HG02970 (cell line): Measurements from ENCODE around the gene TSPAN32.

Experiments used
- ATAC-seq: cut with Tn5 transposase; IDR thresholded peaks from one replicate; pipeline ENCODE4 v1.9.1; 2021; ENCODE audit warnings: mild to moderate bottlenecking, moderate library complexity, moderate number of reproducible peaks; ENCODE audit not compliant: unreplicated experiment, low FRiP score

Gene TSPAN32

GRCh38 chr11:2266586-2267305 lies 35.1 kb upstream of the TSPAN32 start:
- ATAC-seq: no peak

- ATAC-seq: no peak
Observed at GRCh38 chr11:2267306-2267850, 34.4 kb upstream of the TSPAN32 start.

GRCh38 chr11:2267851-2268728 lies 33.7 kb upstream of the TSPAN32 start:
- no peak for ATAC-seq

GRCh38 chr11:2268729-2269600 lies 32.8 kb upstream of the TSPAN32 start:
- ATAC-seq: no peak

- no peak for ATAC-seq
Observed at GRCh38 chr11:2269601-2270321, 32.1 kb upstream of the TSPAN32 start.

GRCh38 chr11:2270322-2271076 lies 31.3 kb upstream of the TSPAN32 start, which contains the start of gene ASCL2:
Gene ASCL2, minus strand, starts transcription at chr11:2270588. Its CDS starts 256 bp downstream, at chr11:2270332.
- no peak for ATAC-seq

GRCh38 chr11:2271077-2271326 lies 30.8 kb upstream of the TSPAN32 start:
- ATAC-seq: no peak

- no peak for ATAC-seq
Observed at GRCh38 chr11:2271327-2272227, 30.2 kb upstream of the TSPAN32 start.

- no peak for ATAC-seq
Observed at GRCh38 chr11:2272228-2272945, 29.4 kb upstream of the TSPAN32 start.

GRCh38 chr11:2272946-2273280 lies 28.9 kb upstream of the TSPAN32 start:
- ATAC-seq: no peak

- ATAC-seq: no peak
Observed at GRCh38 chr11:2273311-2273710, 28.5 kb upstream of the TSPAN32 start.

- no peak for ATAC-seq
Observed at GRCh38 chr11:2273771-2274170, 28.0 kb upstream of the TSPAN32 start.

- ATAC-seq: no peak
Observed at GRCh38 chr11:2275334-2276279, 26.2 kb upstream of the TSPAN32 start.

GRCh38 chr11:2276280-2277007 lies 25.4 kb upstream of the TSPAN32 start:
- ATAC-seq: no peak

GRCh38 chr11:2277008-2277346 lies 24.8 kb upstream of the TSPAN32 start:
- ATAC-seq: no peak

- ATAC-seq: no peak
Observed at GRCh38 chr11:2277933-2278523, 23.8 kb upstream of the TSPAN32 start.
